ENCODE data around the gene CHRNG.

- TF ChIP-seq, protein P1, sequence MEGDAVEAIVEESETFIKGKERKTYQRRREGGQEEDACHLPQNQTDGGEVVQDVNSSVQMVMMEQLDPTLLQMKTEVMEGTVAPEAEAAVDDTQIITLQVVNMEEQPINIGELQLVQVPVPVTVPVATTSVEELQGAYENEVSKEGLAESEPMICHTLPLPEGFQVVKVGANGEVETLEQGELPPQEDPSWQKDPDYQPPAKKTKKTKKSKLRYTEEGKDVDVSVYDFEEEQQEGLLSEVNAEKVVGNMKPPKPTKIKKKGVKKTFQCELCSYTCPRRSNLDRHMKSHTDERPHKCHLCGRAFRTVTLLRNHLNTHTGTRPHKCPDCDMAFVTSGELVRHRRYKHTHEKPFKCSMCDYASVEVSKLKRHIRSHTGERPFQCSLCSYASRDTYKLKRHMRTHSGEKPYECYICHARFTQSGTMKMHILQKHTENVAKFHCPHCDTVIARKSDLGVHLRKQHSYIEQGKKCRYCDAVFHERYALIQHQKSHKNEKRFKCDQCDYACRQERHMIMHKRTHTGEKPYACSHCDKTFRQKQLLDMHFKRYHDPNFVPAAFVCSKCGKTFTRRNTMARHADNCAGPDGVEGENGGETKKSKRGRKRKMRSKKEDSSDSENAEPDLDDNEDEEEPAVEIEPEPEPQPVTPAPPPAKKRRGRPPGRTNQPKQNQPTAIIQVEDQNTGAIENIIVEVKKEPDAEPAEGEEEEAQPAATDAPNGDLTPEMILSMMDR (IDR thresholded peaks at IDR 0.05): no peak
- TF ChIP-seq EP300 (IDR thresholded peaks at IDR 0.05) (no peak), POLR2AphosphoS5 (IDR thresholded peaks at IDR 0.05) (peak in 1 of 4 donors; percentile 35), POLR2A (IDR thresholded peaks at IDR 0.05) (no peak)
Observed at GRCh38 chr2:232532419-232532818, 7.1 kb upstream of the CHRNG start.

Data from sigmoid colon (tissue), 4 donors.